Measurements from ENCODE around the gene SYNE3.
A peak's percentile ranks its signal among the peaks of the same experiment; 100 is the strongest.

Gene SYNE3

GRCh38 chr14:95487669-95488084 lies 28.8 kb downstream of the SYNE3 start:
- DNase-seq = no peak

DNA sequence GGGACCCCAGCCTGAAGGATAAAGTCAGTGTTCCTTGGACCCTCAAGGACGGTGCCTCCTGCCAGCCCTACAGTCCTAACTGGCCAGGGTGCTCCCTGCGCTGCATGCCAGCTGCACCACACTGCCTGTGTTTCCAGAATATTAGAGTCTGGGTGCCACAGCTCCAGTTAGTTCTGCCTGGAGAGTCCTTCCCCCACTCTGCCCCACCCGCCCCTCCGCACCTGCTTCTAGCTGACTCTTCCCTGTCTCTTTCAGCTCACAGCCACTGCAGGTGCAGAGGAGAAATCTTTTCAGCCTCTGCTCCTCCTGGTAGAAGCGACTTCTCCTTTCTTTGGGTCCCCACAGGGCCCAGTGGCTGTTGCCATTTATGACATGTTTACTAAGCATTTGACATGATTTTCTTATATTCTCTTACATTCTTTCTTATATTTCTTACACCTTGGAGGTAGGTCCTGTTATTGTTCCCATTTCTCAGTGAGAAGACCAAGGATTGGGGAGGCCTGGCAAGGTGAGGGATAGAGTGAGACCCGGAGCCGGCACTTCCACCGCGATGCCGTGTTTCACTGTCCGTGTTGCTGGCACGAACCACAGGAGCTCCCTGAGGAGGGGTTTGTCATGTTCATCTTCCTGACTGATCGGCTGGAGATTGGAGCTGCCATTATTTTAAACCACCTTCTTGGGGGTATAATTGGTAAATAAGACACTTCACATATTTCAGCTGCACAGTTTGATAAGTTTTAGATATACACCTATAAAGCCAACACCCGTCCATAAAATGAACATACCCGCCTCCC lies 29.4 kb downstream of the SYNE3 start:
- no peak for DNase-seq

DNA sequence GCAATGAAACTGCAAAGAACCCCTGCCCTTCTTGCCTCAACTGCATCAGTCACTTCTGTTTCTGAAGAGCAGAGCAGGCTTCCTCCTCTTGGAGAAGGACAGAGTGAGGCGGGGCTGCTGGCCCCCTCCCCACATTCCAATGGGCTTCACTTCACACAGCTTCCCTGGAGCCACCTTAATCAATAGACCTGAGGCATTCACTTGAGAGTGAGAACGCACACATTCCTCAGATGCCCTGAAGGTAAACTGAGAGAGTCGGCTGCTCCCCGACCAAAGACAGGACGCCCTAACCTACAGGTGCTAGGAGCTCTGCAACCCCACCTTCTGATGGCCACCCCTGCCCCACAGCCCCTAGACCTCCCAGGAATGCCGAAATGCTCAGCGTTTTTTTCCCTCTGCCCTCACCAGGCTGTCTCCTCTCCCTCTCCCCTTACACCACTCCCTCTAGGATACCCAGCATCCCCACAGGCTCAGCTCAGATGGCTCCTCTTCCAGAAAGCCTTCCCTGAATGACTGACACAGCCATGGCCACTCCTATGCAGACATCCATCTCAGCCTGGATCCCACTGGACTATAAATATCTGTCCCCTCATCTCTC lies 31.1 kb downstream of the SYNE3 start:
- DNase-seq = no peak

DNA sequence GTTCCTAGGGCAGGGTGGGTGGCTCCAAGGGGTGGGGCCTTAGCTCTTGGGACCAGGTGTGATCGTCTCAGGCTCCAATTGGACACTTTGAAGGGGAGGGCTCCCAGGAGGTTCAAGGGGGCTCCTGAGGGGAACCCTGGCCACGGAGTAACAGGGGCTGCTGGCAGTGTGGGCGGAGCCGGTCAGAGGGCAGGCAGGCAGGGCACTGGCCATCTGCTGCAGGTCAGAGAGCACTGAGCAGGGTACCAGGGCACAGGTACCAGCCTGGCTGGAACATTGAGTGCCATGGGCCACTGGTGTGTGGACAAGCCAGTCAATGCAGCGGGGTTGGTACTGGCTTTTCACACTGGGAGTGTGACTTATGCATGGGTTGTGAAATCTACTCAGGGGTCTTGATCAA lies 32.2 kb downstream of the SYNE3 start:
- no peak for DNase-seq

- peak; percentile 88 for DNase-seq
These were observed 32.9 kb downstream of the SYNE3 start for GRCh38 chr14:95483309-95484165.

DNA sequence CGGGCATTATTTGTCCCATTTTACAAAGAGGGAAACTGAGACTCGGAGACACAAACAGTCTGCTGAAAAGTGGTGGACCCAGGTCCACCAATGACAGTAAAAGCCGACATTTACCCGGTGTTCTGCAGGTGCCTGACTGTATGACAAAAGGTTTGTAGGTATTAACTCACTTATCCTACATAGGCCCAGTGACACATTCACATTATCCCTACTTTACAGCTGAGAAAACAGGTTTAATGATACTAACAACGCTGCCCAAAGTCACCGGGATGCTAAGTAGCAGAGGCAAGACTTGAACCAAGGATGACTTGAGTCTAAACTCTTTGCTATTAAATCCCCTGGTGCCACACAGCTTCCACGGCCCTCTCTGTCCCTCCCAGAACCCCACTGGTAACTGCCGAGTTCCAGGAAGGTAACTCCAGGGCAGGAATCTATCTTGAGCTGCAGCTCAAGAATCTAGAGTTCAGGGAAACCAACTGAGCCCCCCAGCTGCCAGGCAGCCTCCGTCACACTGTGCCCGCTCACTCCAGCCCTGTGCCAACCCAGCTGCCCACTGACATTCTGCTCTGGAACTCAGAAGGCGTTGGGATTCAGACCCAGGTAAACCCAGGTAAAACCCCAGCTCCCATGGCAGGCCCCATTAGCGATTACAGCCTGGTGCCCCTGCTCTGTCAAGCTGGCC lies 33.7 kb downstream of the SYNE3 start:
- no peak for DNase-seq

- no peak for DNase-seq
These were observed 34.9 kb downstream of the SYNE3 start for GRCh38 chr14:95481391-95482022.

GRCh38 chr14:95480887-95481226 lies 35.6 kb downstream of the SYNE3 start:
- no peak for DNase-seq

DNA sequence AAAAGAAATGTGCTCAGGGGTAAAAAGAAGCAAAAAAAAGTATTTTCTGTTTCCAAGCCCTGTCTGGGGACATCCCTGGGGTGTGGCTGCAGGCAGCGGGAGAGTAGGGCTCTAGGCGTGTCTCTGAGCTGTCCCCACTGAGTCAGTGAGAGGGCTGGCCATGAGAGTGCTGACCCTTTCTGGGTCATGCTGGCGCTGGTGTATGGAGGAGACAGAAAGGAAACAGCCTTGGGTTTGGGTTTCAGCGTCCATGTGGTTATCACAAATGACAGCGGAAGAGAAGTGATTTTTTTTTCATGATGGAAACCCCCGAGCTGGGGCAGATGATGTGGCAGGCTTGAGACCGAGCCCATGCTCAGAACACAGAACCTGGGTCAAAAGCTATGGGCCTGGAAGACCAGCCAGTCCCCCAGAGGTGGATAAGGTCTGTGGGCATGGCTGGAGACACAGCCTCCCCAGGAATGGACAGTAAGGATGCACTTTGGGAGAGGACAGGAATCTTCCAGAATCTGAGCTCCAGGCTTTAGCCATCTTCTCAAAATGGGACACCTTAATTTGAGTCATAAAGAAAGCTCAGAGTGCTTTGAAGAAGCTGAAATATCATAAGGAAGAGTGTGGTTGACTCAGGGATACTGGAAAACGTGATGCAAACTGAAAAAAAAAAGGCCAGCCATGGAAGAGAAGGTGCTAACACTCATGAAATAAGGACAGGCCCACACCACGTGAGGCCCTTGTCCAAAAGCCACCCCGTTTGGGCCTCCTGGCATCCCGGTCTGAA lies 36.2 kb downstream of the SYNE3 start:
- no peak for DNase-seq

- no peak for DNase-seq
These were observed 37.0 kb downstream of the SYNE3 start for GRCh38 chr14:95479494-95479893.

DNA sequence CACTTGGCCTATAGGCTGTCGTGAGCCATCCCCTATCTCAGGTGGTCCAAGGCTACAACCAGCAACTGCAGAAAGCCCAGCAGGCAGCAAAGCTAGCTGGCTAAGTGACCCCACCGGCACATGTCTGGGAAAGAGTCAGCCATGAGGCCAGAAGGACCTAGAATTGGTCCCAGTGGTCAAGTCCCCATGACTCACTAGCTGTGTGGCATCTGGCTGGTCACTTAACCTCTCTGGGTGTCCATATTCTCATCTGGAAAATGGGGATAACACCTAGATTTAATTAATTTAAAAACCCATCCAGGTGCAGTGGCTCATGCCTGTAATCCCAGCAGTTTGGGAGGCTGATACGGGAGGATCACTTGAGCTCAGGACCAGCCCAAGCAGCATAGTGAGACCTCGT lies 37.6 kb downstream of the SYNE3 start:
- no peak for DNase-seq

- DNase-seq = no peak
These were observed 38.1 kb downstream of the SYNE3 start for GRCh38 chr14:95478309-95478708.

GRCh38 chr14:95477411-95478269 lies 38.8 kb downstream of the SYNE3 start:
- DNase-seq = no peak

DNA sequence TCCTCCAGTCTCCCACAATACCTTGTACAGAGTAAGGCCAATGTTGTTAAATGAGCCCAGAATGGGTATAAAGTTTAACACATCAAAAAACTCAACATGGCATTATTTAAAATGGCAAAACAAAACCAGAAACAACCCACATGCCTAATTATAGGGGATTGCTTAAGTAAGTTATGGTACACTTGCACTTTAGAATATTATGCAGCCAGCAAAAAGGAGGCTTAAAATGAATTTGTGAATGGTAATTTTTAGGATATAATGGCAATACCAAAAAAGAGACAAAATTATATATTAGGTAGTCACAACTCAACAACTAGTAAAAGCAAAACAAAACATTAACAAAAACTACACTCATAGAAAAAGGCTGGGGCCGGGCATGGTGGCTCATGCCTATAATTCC lies 39.7 kb downstream of the SYNE3 start:
- DNase-seq = no peak

GRCh38 chr14:95475540-95476240 lies 40.8 kb downstream of the SYNE3 start:
- no peak for DNase-seq

DNA sequence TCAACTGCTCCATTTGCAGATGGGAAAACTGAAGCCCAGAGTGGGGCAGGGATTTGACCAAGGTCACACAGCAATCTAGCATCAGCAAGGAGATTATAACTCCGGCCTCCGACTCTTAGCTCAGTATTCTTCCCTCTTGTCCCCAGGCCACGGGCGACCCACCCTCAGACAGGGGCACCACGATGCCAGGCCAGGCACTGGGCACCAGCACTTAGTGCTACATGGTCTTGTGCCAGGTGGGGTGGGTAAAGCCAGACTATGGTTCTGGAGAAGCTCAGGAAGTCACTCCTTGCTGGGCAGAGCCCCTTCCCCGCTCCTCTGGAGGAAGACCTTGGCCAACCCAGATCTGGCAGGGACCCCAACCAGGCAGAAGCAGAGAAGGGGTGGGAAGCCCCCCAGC lies 41.5 kb downstream of the SYNE3 start:
- DNase-seq = no peak

GRCh38 chr14:95474486-95474885 lies 42.0 kb downstream of the SYNE3 start:
- DNase-seq = no peak

DNA sequence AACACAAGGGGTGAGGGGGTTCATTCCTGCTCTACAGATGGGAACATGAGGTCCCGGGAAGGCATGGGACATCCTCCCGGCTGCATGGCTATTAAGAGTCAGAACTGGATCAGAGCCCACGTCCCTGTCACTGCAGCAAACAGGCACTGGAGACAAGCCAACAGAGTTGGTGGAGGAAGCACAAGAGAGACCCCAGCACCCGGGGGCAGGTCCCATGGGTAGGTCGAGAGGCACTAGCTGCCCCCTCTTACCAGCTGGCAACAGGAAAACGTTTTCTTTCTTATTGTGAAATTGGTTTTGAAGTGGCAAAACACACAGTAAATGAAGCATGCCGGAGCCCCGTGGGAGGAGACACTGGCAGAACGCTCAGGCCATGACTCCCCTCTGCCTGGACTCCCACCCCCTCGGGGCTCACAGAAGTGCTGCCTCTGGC lies 43.6 kb downstream of the SYNE3 start:
- DNase-seq = peak; percentile 39

- no peak for DNase-seq
These were observed 45.0 kb downstream of the SYNE3 start for GRCh38 chr14:95471476-95471875.

DNA sequence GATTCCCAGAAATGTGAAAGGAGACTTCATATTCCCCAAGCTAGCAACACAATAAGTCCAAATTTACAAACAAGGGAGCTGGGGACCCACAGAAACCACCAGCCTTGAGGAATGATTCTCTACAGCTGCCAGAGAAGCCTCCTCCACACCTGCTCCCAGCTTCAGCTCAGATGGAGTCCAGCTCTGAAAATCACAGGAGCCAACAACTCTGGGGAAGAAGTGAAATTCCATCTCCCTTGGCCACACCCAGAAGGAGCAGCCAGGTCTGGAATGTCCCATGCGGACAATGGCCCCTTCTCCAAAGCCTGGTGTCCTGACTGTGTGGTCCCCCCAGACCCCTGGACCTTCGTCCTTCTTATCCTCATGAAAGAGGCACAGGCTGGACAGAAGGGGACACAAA lies 45.4 kb downstream of the SYNE3 start:
- DNase-seq = no peak

Data from kidney glomerular epithelial cell (primary cell).